HepG2 (cell line): ENCODE measurements around the gene GPS1. TPM values are rescaled to one million over a fixed set of nuclear protein-coding genes. Genes with fewer than 3 reads are reported as not detected.

ENCODE experiments used
- ATF5 ChIP-seq: sonication (generic); formaldehyde crosslinking; IDR thresholded peaks from 2 replicates; pipeline ENCODE4 v1.4.0; 2020; ENCODE audit warnings: mild to moderate bottlenecking, low read depth, missing genetic modification reagents
- HOXA9 ChIP-seq: sonication (generic); formaldehyde crosslinking; IDR thresholded peaks from 2 replicates; pipeline ENCODE4 v1.8.1; 2022; ENCODE audit warnings: missing genetic modification reagents, mild to moderate bottlenecking, moderate library complexity, borderline replicate concordance
- NFYC ChIP-seq: IDR thresholded peaks from 2 replicates; pipeline ENCODE4 v1.6.1; 2016; ENCODE audit warnings: missing genetic modification reagents, missing compliant biosample characterization
- SKIL ChIP-seq: sonication (generic); formaldehyde crosslinking; IDR thresholded peaks from 2 replicates; pipeline ENCODE4 v1.8.0; 2022; ENCODE audit warnings: missing genetic modification reagents, mild to moderate bottlenecking, moderate library complexity, borderline replicate concordance
- SMC3 ChIP-seq: IDR thresholded peaks from 2 replicates; pipeline ENCODE4 v1.6.1; 2011; ENCODE audit warnings: low read length, improper control_type of control experiment
- TRAFD1 ChIP-seq: sonication (generic); formaldehyde crosslinking; IDR thresholded peaks from 2 replicates; pipeline ENCODE4 v1.5.1; 2020; ENCODE audit warnings: missing genetic modification reagents, mild to moderate bottlenecking, borderline replicate concordance
- ZBED4 ChIP-seq: sonication (generic); formaldehyde crosslinking; IDR thresholded peaks from 2 replicates; pipeline ENCODE4 v1.4.0; 2020; ENCODE audit warnings: missing genetic modification reagents, borderline replicate concordance
- ZBTB44 ChIP-seq: sonication (generic); formaldehyde crosslinking; IDR thresholded peaks from 2 replicates; pipeline ENCODE4 v1.4.0; 2020; ENCODE audit warnings: missing genetic modification reagents
- ZNF367 ChIP-seq: sonication (generic); formaldehyde crosslinking; IDR thresholded peaks from 2 replicates; pipeline ENCODE4 v1.4.0; 2020; ENCODE audit warnings: missing genetic modification reagents, borderline replicate concordance
- ZNF609 ChIP-seq: sonication (generic); formaldehyde crosslinking; IDR thresholded peaks from 2 replicates; pipeline ENCODE4 v1.4.0; 2020; ENCODE audit warnings: mild to moderate bottlenecking, missing genetic modification reagents, borderline replicate concordance
- ZNF670 ChIP-seq: sonication (generic); formaldehyde crosslinking; IDR thresholded peaks from 2 replicates; pipeline ENCODE4 v1.8.0; 2022; ENCODE audit warnings: mild to moderate bottlenecking, missing genetic modification reagents, borderline replicate concordance
- polyA plus RNA-seq, 8 experiments: library from polyadenylated mRNA; depleted of rRNA in 3 of 8; stranded (reverse) in 7 of 8; unstranded in 1 of 8; fragments of >200 nt; fragmentation: Illumina TruSeq in 4 of 8; extraction: Trizol in 4 of 8; gene quantifications; 2 replicates each; pipeline versions ENCODE4 v1.2.1 to v1.2.3, GENCODE V29; 2011 to 2016; ENCODE audit warnings: low read depth in 4 of 8, missing spikeins in 1 of 8, mixed read lengths in 1 of 8; ENCODE audit not compliant: insufficient read depth in 1 of 8
- total RNA-seq, 5 experiments: library from RNA; depleted of rRNA; stranded (reverse); fragments of >200 nt; fragmentation: Illumina TruSeq; extraction: Trizol; gene quantifications; 2 replicates each; pipeline ENCODE4 v1.2.3, GENCODE V29; 2016; ENCODE audit warnings: low read depth in 1 of 5

GPS1 gene
- total and polyA plus RNA-seq, 2 of the 13 experiments (the other 11 are each of a cell fraction or from before 2014, with no cell fraction given) = 124 to 128 TPM

- TF ChIP-seq TRAFD1 (CRISPR knock-in tag) (0 out of 2 replicates have a peak, but pooled peaks have one; percentile 88), ZNF670 (CRISPR knock-in tag) (peak; percentile 83), ZBED4 (peak; percentile 96), HOXA9 (CRISPR knock-in tag) (no peak; the same call in 1 of the 2 replicates), SMC3 (no peak), SKIL (CRISPR knock-in tag) (peak; percentile 61), NFYC (CRISPR knock-in tag) (peak; percentile 54), ZNF367 (CRISPR knock-in tag) (no peak), ATF5 (CRISPR knock-in tag) (no peak; the same call in 1 of the 2 replicates), ZNF609 (CRISPR knock-in tag) (peak; percentile 70), ZBTB44 (CRISPR knock-in tag) (no peak)
These were observed 50.3 kb downstream of the GPS1 start (continued) for GRCh38 chr17:82101767-82102679.
